ENCODE data around the gene DIAPH3. TPM values are rescaled to one million over a fixed set of nuclear protein-coding genes. Genes with fewer than 3 reads are reported as not detected.

DIAPH3 gene
- total RNA-seq, 1 experiment from 2014 or later, result 62.3 TPM

GRCh38 chr13:60000081-60000480, 163.6 kb downstream of the DIAPH3 start:
- ChIA-PET POLR2A (ENCODE audit: low non-redundant PET) (interaction anchor here (0.7 kb wide), 1 partner anchor 324 kb away, joined by 3 read pairs; no protein-coding TSS in a partner anchor), CTCF (no interaction called here)
- Histone ChIP-seq H3K36me3 (ENCODE audit: insufficient read depth, low read length, poor library complexity, severe bottlenecking) (peaks cover 12% of the 10 kb centered on the region), H3K27ac (ENCODE audit: low read depth, low read length, poor library complexity, severe bottlenecking) (no peak overlapping the region), H3K4me3 (ENCODE audit: low read depth, low read length, poor library complexity, severe bottlenecking) (no peak overlapping the region), H3K4me1 (ENCODE audit: insufficient read depth, low read length, poor library complexity, severe bottlenecking) (no peaks in the 10 kb centered on the region), H3K9me3 (ENCODE audit: low read depth, low read length, poor library complexity, severe bottlenecking) (no peaks in the 10 kb centered on the region), H3K27me3 (replicated peaks; ENCODE audit: insufficient read depth, low read depth, low read length, poor library complexity) (no peaks in the 10 kb centered on the region)
- intact Hi-C loops (cut with micrococcal nuclease; ENCODE audit: unreplicated experiment), result no loop called here
- BruUV-seq (replicated peaks), result no TSS peak
- DNase-seq (ENCODE audit: low spot score), result no peak
- TF ChIP-seq CTCF (conservative IDR thresholded peaks at IDR 0.05; ENCODE audit: low read depth, low read length), result no peak
- no peak for TF ChIP-seq EZH2 (IDR thresholded peaks at IDR 0.05; ENCODE audit: borderline replicate concordance, low read depth, low read length, poor library complexity, severe bottlenecking)

GRCh38 chr13:59997976-59998375, 165.8 kb downstream of the DIAPH3 start:
- intact Hi-C loops (cut with micrococcal nuclease; ENCODE audit: unreplicated experiment), result no loop called here

GRCh38 chr13:59996461-59996980, 167.2 kb downstream of the DIAPH3 start:
- Histone ChIP-seq H3K4me1 (ENCODE audit: insufficient read depth, low read length, poor library complexity, severe bottlenecking) (no peaks in the 10 kb centered on the region), H3K27ac (ENCODE audit: low read depth, low read length, poor library complexity, severe bottlenecking) (no peak overlapping the region), H3K36me3 (ENCODE audit: insufficient read depth, low read length, poor library complexity, severe bottlenecking) (peaks cover 13% of the 10 kb centered on the region), H3K27me3 (replicated peaks; ENCODE audit: insufficient read depth, low read depth, low read length, poor library complexity) (no peaks in the 10 kb centered on the region), H3K9me3 (ENCODE audit: low read depth, low read length, poor library complexity, severe bottlenecking) (no peaks in the 10 kb centered on the region), H3K4me3 (ENCODE audit: low read depth, low read length, poor library complexity, severe bottlenecking) (no peak overlapping the region)
- ChIA-PET CTCF (no interaction called here), POLR2A (ENCODE audit: low non-redundant PET) (interaction anchor here (0.6 kb wide), 1 partner anchor 331 kb away, joined by 3 read pairs; no protein-coding TSS in a partner anchor)
- DNase-seq (ENCODE audit: low spot score), result no peak
- intact Hi-C loops (cut with micrococcal nuclease; ENCODE audit: unreplicated experiment), result no loop called here
- TF ChIP-seq EZH2 (IDR thresholded peaks at IDR 0.05; ENCODE audit: borderline replicate concordance, low read depth, low read length, poor library complexity, severe bottlenecking), result no peak
- no peak for TF ChIP-seq CTCF (conservative IDR thresholded peaks at IDR 0.05; ENCODE audit: low read depth, low read length)
- BruUV-seq (replicated peaks), result no TSS peak

More at GRCh38 chr13:59997976-59998375, 165.8 kb downstream of the DIAPH3 start:
- H3K36me3 ChIP-seq (ENCODE audit: insufficient read depth, low read length, poor library complexity, severe bottlenecking), result peaks cover 8% of the 10 kb centered on the region
- no peak for TF ChIP-seq CTCF (conservative IDR thresholded peaks at IDR 0.05; ENCODE audit: low read depth, low read length)
- TF ChIP-seq EZH2 (IDR thresholded peaks at IDR 0.05; ENCODE audit: borderline replicate concordance, low read depth, low read length, poor library complexity, severe bottlenecking), result no peak
- H3K9me3 ChIP-seq (ENCODE audit: low read depth, low read length, poor library complexity, severe bottlenecking), result no peaks in the 10 kb centered on the region
- ChIA-PET CTCF (no interaction called here), POLR2A (ENCODE audit: low non-redundant PET) (no interaction called here)
- no TSS peak for BruUV-seq (replicated peaks)
- no peaks in the 10 kb centered on the region for H3K27me3 ChIP-seq (replicated peaks; ENCODE audit: insufficient read depth, low read depth, low read length, poor library complexity)
- no peak for DNase-seq (ENCODE audit: low spot score)
- H3K4me1 ChIP-seq (ENCODE audit: insufficient read depth, low read length, poor library complexity, severe bottlenecking), result no peaks in the 10 kb centered on the region
- no peak overlapping the region for H3K4me3 ChIP-seq (ENCODE audit: low read depth, low read length, poor library complexity, severe bottlenecking)
- no peak overlapping the region for H3K27ac ChIP-seq (ENCODE audit: low read depth, low read length, poor library complexity, severe bottlenecking)

Measured in A673 (cell line).